ENCODE results near the gene PARVA.
A peak's percentile ranks its signal among the peaks of the same experiment; 100 is the strongest.
"Not testable (repeated sequence)": the region's sequence is repeated elsewhere in the genome, so short reads cannot be mapped to it uniquely, and the experiment has no call there.

PARVA gene, protein sequence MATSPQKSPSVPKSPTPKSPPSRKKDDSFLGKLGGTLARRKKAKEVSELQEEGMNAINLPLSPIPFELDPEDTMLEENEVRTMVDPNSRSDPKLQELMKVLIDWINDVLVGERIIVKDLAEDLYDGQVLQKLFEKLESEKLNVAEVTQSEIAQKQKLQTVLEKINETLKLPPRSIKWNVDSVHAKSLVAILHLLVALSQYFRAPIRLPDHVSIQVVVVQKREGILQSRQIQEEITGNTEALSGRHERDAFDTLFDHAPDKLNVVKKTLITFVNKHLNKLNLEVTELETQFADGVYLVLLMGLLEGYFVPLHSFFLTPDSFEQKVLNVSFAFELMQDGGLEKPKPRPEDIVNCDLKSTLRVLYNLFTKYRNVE

GRCh38 chr11:12377106-12377823 lies at the start of gene PARVA:
TSS of gene PARVA (plus strand) at chr11:12377571. CDS start at chr11:12377648, 77 bp downstream.
- DNase-seq (ENCODE audit: low read depth in 2 of 2) = no peak

- no peak for DNase-seq (ENCODE audit: low read depth in 2 of 2)
Observed at GRCh38 chr11:12329169-12329568, 48.2 kb upstream of the PARVA start.

- DNase-seq (ENCODE audit: low read depth in 2 of 2) = no peak
Observed at GRCh38 chr11:12329797-12330196, 47.6 kb upstream of the PARVA start.

- DNase-seq (ENCODE audit: low read depth in 2 of 2) = no peak
Observed at GRCh38 chr11:12330485-12331231, 46.7 kb upstream of the PARVA start.

- DNase-seq (ENCODE audit: low read depth in 2 of 2) = peak; percentile 49 to 62
Observed at GRCh38 chr11:12331239-12331874, 46.0 kb upstream of the PARVA start.

- no peak for DNase-seq (ENCODE audit: low read depth in 2 of 2)
Observed at GRCh38 chr11:12343526-12343925, 33.8 kb upstream of the PARVA start.

DNA sequence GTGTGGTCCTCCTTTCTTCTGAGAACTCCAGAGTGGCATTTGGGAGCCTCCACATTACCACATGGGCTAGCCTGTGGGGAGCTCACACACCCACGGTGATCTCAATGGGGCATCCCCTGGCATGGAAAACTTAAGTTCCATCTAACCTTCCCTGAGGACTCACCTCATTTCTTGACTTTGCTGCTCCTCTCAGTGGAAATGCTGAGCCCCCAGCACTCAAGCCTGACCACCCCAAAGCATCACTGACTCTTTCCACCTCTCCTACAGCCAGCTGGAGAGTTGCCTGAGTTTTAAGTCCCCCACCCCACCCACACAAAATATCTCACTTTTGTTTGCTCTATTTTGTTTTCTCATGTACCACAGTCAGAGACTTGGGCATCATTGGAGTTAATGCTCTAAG lies 23.8 kb upstream of the PARVA start:
- DNase-seq (ENCODE audit: low read depth in 2 of 2) = no peak

- no peak for DNase-seq (ENCODE audit: low read depth in 2 of 2)
Observed at GRCh38 chr11:12354750-12355545, 22.4 kb upstream of the PARVA start.

DNA sequence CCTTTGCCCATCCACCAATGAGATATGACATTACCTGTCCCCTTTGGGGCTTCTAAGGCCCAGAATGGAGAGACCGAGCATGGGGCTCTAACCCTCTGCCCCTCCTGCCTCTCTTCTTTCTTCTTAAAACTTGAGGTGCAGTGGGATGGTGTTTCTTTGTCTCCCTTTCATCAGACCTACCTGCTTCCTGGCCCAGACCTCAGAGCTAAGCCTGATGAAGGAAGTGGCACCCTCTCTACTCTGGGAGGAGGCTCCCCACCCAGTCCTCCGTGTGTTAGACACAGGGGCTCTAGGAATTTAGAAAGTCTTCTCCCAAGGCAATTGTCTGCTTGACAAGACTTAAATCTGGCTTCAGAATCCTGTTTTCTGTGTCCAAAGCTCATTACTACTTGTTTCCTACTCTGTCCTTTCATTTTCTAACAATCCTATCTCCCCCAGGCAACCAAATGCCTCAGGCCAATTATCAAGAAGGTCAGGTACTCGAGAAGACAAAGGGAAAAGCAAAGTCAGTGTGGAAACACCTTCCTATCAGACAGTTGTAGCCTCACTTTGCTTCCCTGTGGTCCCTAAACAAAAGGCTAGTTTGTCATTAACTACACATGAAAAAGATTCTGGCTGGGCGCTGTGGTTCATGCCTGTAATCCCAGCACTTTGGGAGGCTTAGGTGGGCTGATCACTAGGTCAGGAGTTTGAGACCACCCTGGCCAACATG lies 20.3 kb upstream of the PARVA start:
- DNase-seq (ENCODE audit: low read depth in 2 of 2) = no peak

DNA sequence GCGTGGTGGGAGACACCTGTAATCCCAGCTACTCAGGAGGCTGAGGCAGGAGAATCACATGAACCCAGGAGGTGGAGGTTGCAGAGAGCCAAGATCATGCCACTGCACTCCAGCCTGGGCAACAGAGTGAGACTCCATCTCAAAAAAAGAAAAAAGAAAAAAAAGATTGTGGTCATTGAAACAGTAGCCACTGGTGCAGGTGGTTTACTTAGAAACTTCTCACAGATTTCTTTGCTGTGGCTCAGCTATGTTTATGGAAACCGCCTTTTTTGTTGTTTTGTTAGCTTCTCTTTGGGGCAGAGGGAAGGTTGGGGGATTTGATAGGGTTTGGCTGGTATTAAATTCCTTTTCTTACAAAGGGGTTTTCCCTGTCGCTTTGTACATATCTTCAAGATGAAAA lies 19.7 kb upstream of the PARVA start:
- not testable (repeated sequence) for DNase-seq (ENCODE audit: low read depth in 2 of 2)

DNA sequence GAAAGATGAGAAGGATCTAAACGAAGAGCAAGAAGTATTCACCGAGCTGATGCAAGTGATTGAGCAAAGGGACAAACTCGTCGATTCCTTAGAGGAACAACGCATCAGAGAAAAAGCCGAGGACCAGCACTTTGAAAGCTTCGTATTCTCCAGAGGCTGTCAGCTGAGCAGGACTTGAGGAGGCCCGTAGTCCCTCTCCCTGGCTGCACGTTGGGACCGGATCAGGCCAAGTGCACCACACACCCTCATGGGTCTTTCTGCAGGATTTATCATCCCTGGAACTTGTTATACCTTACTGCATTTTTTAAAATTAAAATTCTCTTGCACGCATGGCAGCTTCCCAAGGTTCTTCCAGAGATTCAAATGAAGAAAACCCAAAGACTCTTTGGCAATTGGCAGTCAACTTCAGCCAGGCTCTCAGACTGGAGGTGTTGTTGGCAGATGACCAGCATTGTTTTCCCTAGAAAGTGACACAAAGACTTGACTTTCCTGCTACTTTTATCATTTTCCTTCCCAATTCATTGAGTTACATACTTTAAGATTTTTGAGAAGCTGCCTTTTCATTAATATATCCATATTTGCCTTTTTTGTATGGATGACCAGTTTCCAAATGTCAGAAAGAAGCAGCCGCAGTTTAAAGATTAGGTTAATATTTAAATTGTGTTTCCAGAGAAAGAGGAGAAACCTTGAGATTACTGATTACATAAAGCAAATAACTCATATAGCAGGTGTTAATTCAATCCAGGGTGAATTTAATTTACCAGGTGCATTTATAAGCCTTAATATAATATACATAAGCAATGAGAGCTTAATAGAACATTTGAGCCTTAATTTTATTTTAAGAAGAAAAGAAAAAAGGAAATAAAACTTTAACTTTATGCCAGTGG lies 18.8 kb upstream of the PARVA start:
- DNase-seq (ENCODE audit: low read depth in 2 of 2) = no peak

GRCh38 chr11:12359761-12360160 lies 17.6 kb upstream of the PARVA start:
- DNase-seq (ENCODE audit: low read depth in 2 of 2) = no peak

DNA sequence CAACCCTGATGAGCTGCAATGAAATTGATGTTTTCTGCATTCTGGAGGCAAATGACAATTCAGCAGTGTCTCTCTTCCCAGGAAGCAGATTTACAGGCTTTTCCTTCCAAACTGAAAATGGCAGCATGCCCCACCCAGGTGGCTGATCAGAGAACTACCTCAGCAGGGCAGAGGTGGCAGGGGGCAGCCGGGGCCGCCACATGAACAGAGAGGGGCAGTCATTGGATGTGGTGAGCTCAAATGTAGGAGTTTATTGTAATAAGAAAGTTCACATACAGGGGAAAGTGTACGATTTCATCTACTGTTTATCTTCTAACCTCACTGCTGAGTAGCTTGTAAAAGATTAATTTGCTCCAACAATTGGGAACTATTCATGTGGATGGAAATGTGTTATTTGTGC lies 15.7 kb upstream of the PARVA start:
- DNase-seq (ENCODE audit: low read depth in 2 of 2) = no peak

- DNase-seq (ENCODE audit: low read depth in 2 of 2) = no peak
Observed at GRCh38 chr11:12362857-12363256, 14.5 kb upstream of the PARVA start.

- DNase-seq (ENCODE audit: low read depth in 2 of 2) = no peak
Observed at GRCh38 chr11:12363373-12363772, 14.0 kb upstream of the PARVA start.

GRCh38 chr11:12365965-12366575 lies 11.3 kb upstream of the PARVA start:
- peak; percentile 9 to 28 for DNase-seq (ENCODE audit: low read depth in 2 of 2)

- not testable (repeated sequence) for DNase-seq (ENCODE audit: low read depth in 2 of 2)
Observed at GRCh38 chr11:12367057-12367456, 10.3 kb upstream of the PARVA start.

GRCh38 chr11:12372111-12372510 lies 5.3 kb upstream of the PARVA start:
- no peak for DNase-seq (ENCODE audit: low read depth in 2 of 2)

DNA sequence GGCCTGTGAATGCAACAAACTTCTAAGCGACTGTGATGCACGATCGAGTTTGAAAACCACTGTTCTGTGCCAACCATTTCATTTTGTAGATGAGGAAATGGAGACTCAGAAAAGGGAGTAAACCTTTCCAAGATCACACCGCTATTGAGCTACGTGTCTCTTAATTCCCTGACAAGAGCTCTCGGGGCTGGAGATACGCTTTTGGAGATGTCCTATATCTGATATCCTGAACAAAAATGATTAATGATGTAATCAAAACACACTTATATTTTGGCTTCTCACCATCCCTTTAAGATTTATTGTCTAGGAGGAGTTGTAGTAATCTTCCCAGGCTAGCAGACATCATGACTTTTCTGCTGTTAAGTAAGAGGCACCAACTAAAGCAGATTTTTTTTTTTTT lies 1.7 kb upstream of the PARVA start:
- DNase-seq (ENCODE audit: low read depth in 2 of 2) = no peak

Measured in stimulated activated CD4-positive, alpha-beta T cell treated with anti-CD3 and anti-CD28 coated beads, Interleukin-4, amount 100 ng/mL, for 48 hours (primary cell).